Ishikawa (cell line): ENCODE results near the gene PPP2R2C.

Source experiments
- CEBPB ChIP-seq: IDR thresholded peaks from 2 replicates; pipeline ENCODE4 v1.6.1; 2012
- EP300 ChIP-seq: IDR thresholded peaks from 2 replicates; pipeline ENCODE4 v1.6.1; 2012; ENCODE audit warnings: borderline replicate concordance
- RAD21 ChIP-seq: IDR thresholded peaks from 2 replicates; pipeline ENCODE4 v1.6.1; 2012; ENCODE audit warnings: low read depth
- TAF1 ChIP-seq: IDR thresholded peaks from 2 replicates; pipeline ENCODE4 v1.6.1; 2012; ENCODE audit warnings: low read depth, mild to moderate bottlenecking
- TCF12 ChIP-seq: IDR thresholded peaks from 2 replicates; pipeline ENCODE4 v1.6.1; 2012; ENCODE audit warnings: low read depth
- TEAD4 ChIP-seq: IDR thresholded peaks from 2 replicates; pipeline ENCODE4 v1.6.1; 2012
- YY1 ChIP-seq: IDR thresholded peaks from 2 replicates; pipeline ENCODE4 v1.6.1; 2012; ENCODE audit warnings: low read depth
- TF ChIP-seq, protein P1 (sequence below): IDR thresholded peaks from 2 replicates; pipeline ENCODE4 v1.6.1; 2012; ENCODE audit warnings: low read depth, mild to moderate bottlenecking
- TF ChIP-seq, protein P2 (sequence below): IDR thresholded peaks from 2 replicates; pipeline ENCODE4 v1.6.1; 2012

DNA sequence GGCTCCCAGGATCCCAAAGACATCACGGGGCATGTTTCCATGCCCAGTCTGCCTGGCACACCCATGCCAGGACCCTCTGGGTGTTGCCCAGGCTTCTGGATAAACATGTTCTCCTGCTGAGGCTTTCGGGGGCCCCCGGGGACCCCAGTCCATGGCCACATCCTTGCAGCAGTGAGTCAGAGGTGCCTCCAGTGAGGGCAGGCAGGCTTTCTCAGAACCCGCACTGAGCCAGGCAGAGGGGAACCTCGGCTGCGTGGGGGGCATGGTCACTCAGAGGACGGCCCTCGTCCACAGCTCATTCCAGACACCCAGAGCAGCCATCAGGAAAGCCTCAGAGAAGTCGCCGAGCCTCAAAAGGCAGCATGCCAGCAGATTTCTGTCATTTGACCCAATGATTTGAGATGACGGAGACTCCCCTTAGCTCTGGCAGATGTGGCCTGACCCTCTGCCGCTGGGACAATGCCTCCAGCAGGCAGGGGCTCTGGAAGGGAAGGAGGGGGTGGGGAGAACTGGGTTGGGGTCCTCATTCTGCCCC lies 54.8 kb downstream of the PPP2R2C start:
- TF ChIP-seq, protein P1, sequence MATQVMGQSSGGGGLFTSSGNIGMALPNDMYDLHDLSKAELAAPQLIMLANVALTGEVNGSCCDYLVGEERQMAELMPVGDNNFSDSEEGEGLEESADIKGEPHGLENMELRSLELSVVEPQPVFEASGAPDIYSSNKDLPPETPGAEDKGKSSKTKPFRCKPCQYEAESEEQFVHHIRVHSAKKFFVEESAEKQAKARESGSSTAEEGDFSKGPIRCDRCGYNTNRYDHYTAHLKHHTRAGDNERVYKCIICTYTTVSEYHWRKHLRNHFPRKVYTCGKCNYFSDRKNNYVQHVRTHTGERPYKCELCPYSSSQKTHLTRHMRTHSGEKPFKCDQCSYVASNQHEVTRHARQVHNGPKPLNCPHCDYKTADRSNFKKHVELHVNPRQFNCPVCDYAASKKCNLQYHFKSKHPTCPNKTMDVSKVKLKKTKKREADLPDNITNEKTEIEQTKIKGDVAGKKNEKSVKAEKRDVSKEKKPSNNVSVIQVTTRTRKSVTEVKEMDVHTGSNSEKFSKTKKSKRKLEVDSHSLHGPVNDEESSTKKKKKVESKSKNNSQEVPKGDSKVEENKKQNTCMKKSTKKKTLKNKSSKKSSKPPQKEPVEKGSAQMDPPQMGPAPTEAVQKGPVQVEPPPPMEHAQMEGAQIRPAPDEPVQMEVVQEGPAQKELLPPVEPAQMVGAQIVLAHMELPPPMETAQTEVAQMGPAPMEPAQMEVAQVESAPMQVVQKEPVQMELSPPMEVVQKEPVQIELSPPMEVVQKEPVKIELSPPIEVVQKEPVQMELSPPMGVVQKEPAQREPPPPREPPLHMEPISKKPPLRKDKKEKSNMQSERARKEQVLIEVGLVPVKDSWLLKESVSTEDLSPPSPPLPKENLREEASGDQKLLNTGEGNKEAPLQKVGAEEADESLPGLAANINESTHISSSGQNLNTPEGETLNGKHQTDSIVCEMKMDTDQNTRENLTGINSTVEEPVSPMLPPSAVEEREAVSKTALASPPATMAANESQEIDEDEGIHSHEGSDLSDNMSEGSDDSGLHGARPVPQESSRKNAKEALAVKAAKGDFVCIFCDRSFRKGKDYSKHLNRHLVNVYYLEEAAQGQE = no peak
- TF ChIP-seq TAF1 = no peak
- no peak for TF ChIP-seq EP300
- TF ChIP-seq TCF12 = no peak
- TF ChIP-seq, protein P2, sequence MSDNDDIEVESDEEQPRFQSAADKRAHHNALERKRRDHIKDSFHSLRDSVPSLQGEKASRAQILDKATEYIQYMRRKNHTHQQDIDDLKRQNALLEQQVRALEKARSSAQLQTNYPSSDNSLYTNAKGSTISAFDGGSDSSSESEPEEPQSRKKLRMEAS = no peak
- no peak for TF ChIP-seq YY1
- TF ChIP-seq TEAD4 = no peak
- no peak for TF ChIP-seq CEBPB
- no peak for TF ChIP-seq RAD21
